Keratinocyte (primary cell): ENCODE data around the gene TSPEAR. TPM values are rescaled to one million over a fixed set of nuclear protein-coding genes. Genes with fewer than 3 reads are reported as not detected.

ENCODE experiments used
- DNase-seq: peaks from one replicate; pipeline ENCODE4 v3.0.0-alpha.2; 2011; ENCODE audit warnings: low read depth, missing footprints, low spot score
- FAIRE-seq: peaks from 2 replicates; lab custom pipeline; 2011; peaks lifted over from hg19 to GRCh38; lab: Jason Lieb, UNC
- H2AFZ ChIP-seq: 2 replicates; pipeline ENCODE4 v1.6.0; 2012; ENCODE audit warnings: low read length, control low read depth, inconsistent platforms; ENCODE audit not compliant: control insufficient read depth
- H3K27ac ChIP-seq: 2 replicates; pipeline ENCODE4 v1.5.1; 2011; ENCODE audit warnings: low read length; ENCODE audit not compliant: control insufficient read depth, insufficient read depth
- H3K27me3 ChIP-seq: 3 replicates; pipeline ENCODE4 v1.6.0; 2011; ENCODE audit warnings: low read length; ENCODE audit not compliant: control insufficient read depth, insufficient read depth; ENCODE audit errors: extremely low read depth
- H3K36me3 ChIP-seq, 2 experiments: 2 replicates in 1 of 2; 3 replicates in 1 of 2; pipeline ENCODE4 v1.5.1; 2011; ENCODE audit warnings: low read length in 2 of 2, mild to moderate bottlenecking in 1 of 2; ENCODE audit not compliant: control insufficient read depth in 2 of 2, insufficient read depth in 2 of 2; ENCODE audit errors: extremely low read depth in 1 of 2
- H3K4me1 ChIP-seq: 3 replicates; pipeline ENCODE4 v1.5.1; 2011; ENCODE audit warnings: low read length; ENCODE audit not compliant: control insufficient read depth, insufficient read depth; ENCODE audit errors: extremely low read depth
- H3K4me2 ChIP-seq: 3 replicates; pipeline ENCODE4 v1.6.0; 2011; ENCODE audit warnings: low read depth, low read length; ENCODE audit not compliant: control insufficient read depth, insufficient read depth; ENCODE audit errors: extremely low read depth
- H3K4me3 ChIP-seq, 3 experiments: fragments of 200-600 bp in 1 of 3; sonication (generic) in 1 of 3; 2 replicates in 2 of 3; 3 replicates in 1 of 3; pipeline ENCODE4 v1.5.1; 2011 to 2016; ENCODE audit warnings: low read length in 3 of 3, mild to moderate bottlenecking in 3 of 3, control low read depth in 2 of 3, inconsistent platforms in 1 of 3, low read depth in 1 of 3, mixed read lengths in 1 of 3, mixed run types in 1 of 3, moderate library complexity in 1 of 3; ENCODE audit not compliant: control insufficient read depth in 2 of 3, insufficient read depth in 2 of 3; ENCODE audit errors: extremely low read depth in 1 of 3
- H3K79me2 ChIP-seq: 2 replicates; pipeline ENCODE4 v1.6.0; 2012; ENCODE audit warnings: low read length; ENCODE audit not compliant: control insufficient read depth, insufficient read depth
- H3K9ac ChIP-seq: 3 replicates; pipeline ENCODE4 v1.6.0; 2011; ENCODE audit warnings: low read length; ENCODE audit not compliant: control insufficient read depth, insufficient read depth; ENCODE audit errors: extremely low read depth
- H3K9me1 ChIP-seq: 3 replicates; pipeline ENCODE4 v1.6.0; 2011; ENCODE audit warnings: low read length; ENCODE audit not compliant: control insufficient read depth, insufficient read depth; ENCODE audit errors: extremely low read depth
- H3K9me3 ChIP-seq: 2 replicates; pipeline ENCODE4 v1.5.1; 2012; ENCODE audit warnings: low read depth, low read length; ENCODE audit not compliant: control insufficient read depth
- H4K20me1 ChIP-seq: 3 replicates; pipeline ENCODE4 v1.6.0; 2011; ENCODE audit warnings: low read length; ENCODE audit not compliant: control insufficient read depth, insufficient read depth; ENCODE audit errors: extremely low read depth
- CTCF ChIP-seq, 3 experiments: IDR thresholded peaks in 1 of 3; conservative IDR thresholded peaks in 1 of 3; optimal IDR thresholded peaks in 1 of 3; 2 replicates in 2 of 3; 3 replicates in 1 of 3; pipeline versions ENCODE3 to v1.5.1; 2011; ENCODE audit warnings: low read length in 3 of 3, mild to moderate bottlenecking in 3 of 3, moderate library complexity in 2 of 3, control low read depth in 1 of 3, inconsistent platforms in 1 of 3; ENCODE audit not compliant: insufficient read depth in 2 of 3; ENCODE audit errors: extremely low read depth in 1 of 3
- EZH2 ChIP-seq: IDR thresholded peaks from one replicate; pipeline ENCODE4 v1.6.1; 2012; ENCODE audit warnings: inconsistent platforms, mild to moderate bottlenecking, low read length, moderate library complexity
- dilution Hi-C: fragments of 300-500 bp; cut with MboI; formaldehyde crosslinking; loops from one replicate; pipeline ENCODE4 v1.7.0; 2020; ENCODE audit warnings: low sequenced_read_pairs; ENCODE audit not compliant: extremely low pct_ligation_motif_present
- polyA plus RNA-seq, 5 experiments: library from polyadenylated mRNA; depleted of rRNA in 3 of 5; stranded (reverse) in 3 of 5; stranded (forward) in 1 of 5; unstranded in 1 of 5; fragments of >200 nt; gene quantifications; 1 replicate in 1 of 5; 2 replicates in 3 of 5; 3 replicates in 1 of 5; pipeline versions ENCODE4 v1.2.1 to v1.2.3, GENCODE V29; 2011 to 2012; ENCODE audit warnings: missing spikeins in 2 of 5, low read depth in 1 of 5, low replicate concordance in 1 of 5

TSPEAR gene
- polyA plus RNA-seq, 1 donor (not counting 4 experiments of a cell fraction or from before 2014, with no cell fraction given), result 0.12 TPM

GRCh38 chr21:44502171-44502958 is 209.0 kb downstream of the TSPEAR start:
- dilution Hi-C loops, result no loop called here
- Histone ChIP-seq H3K36me3 (no peaks in the 10 kb centered on the region), H3K9me3 (no peaks in the 10 kb centered on the region), H2AFZ (no peak overlapping the region), H3K4me1 (no peaks in the 10 kb centered on the region), H3K4me2 (no peak overlapping the region), H3K4me3 (no peak overlapping the region), H4K20me1 (no peaks in the 10 kb centered on the region), H3K9ac (no peak overlapping the region), H3K9me1 (no peaks in the 10 kb centered on the region), H3K79me2 (no peaks in the 10 kb centered on the region), H3K27me3 (peaks cover 8% of the 10 kb centered on the region), H3K27ac (no peak overlapping the region)
- FAIRE-seq (no peak), DNase-seq (no peak)
- TF ChIP-seq CTCF (optimal IDR thresholded peaks at IDR 0.05 in 1 of 3, IDR thresholded peaks at IDR 0.05 in 1 of 3, conservative IDR thresholded peaks at IDR 0.05 in 1 of 3; ENCODE audit: extremely low read depth in 1 of 3, insufficient read depth in 2 of 3, low read length in 3 of 3), result no peak
- TF ChIP-seq EZH2, result no peak

GRCh38 chr21:44500111-44500510 is 211.3 kb downstream of the TSPEAR start:
- FAIRE-seq (no peak), DNase-seq (no peak)
- Histone ChIP-seq H2AFZ (no peak overlapping the region), H3K9me3 (peaks cover 1% of the 10 kb centered on the region), H3K9ac (no peak overlapping the region), H3K4me2 (no peak overlapping the region), H3K27ac (no peak overlapping the region), H3K79me2 (no peaks in the 10 kb centered on the region), H3K4me1 (no peaks in the 10 kb centered on the region), H3K4me3 (no peak overlapping the region), H3K9me1 (no peaks in the 10 kb centered on the region), H3K36me3 (no peaks in the 10 kb centered on the region), H4K20me1 (no peaks in the 10 kb centered on the region), H3K27me3 (peaks cover 8% of the 10 kb centered on the region)
- TF ChIP-seq EZH2, result no peak
- TF ChIP-seq CTCF (optimal IDR thresholded peaks at IDR 0.05 in 1 of 3, IDR thresholded peaks at IDR 0.05 in 1 of 3, conservative IDR thresholded peaks at IDR 0.05 in 1 of 3; ENCODE audit: extremely low read depth in 1 of 3, insufficient read depth in 2 of 3, low read length in 3 of 3), result no peak
- dilution Hi-C loops, result no loop called here
